GM12801 (cell line): ENCODE results near the gene MYH8.

Experiments
- CTCF ChIP-seq: IDR thresholded peaks from one replicate; pipeline ENCODE4 v1.5.1; 2011; ENCODE audit warnings: control low read depth; ENCODE audit not compliant: insufficient read length; ENCODE audit errors: extremely low read depth

Gene MYH8

GRCh38 chr17:10439816-10440215 is 18.1 kb upstream of the MYH8 start:
- TF ChIP-seq CTCF, result no peak

GRCh38 chr17:10435096-10435495 is 13.3 kb upstream of the MYH8 start:
- TF ChIP-seq CTCF, result no peak

- TF ChIP-seq CTCF, result no peak
Observed at GRCh38 chr17:10429421-10430045, 7.8 kb upstream of the MYH8 start.

- TF ChIP-seq CTCF, result no peak
Observed at GRCh38 chr17:10428781-10429180, 7.0 kb upstream of the MYH8 start.

- no peak for TF ChIP-seq CTCF
Observed at GRCh38 chr17:10421211-10421610, 539 bp downstream of the MYH8 start.

GRCh38 chr17:10420811-10421210 is 939 bp downstream of the MYH8 start:
- no peak for TF ChIP-seq CTCF

GRCh38 chr17:10417431-10417830 is 4.3 kb downstream of the MYH8 start:
- TF ChIP-seq CTCF, result no peak
